ENCODE results near the gene IDH2.

DNA sequence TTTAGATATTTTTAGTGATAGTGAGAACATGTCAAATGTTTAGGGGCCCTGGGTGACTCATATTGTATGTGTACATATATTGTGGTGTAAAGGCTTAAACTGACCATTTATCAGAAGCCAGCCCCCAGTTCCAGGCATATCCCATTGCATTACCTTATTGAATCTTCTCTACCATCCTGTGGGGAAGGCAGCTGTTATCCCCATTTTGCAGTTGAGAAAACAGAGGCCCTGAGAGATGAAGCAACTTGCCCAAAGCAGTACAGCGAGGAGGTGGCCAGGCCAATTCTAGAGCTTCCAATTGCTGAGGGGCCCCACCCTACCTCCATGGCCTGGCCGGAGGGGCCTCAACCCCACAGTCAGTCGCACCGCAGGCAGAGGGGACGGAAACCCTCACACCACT is 53.2 kb downstream of the IDH2 start:
- TF ChIP-seq, protein P1, sequence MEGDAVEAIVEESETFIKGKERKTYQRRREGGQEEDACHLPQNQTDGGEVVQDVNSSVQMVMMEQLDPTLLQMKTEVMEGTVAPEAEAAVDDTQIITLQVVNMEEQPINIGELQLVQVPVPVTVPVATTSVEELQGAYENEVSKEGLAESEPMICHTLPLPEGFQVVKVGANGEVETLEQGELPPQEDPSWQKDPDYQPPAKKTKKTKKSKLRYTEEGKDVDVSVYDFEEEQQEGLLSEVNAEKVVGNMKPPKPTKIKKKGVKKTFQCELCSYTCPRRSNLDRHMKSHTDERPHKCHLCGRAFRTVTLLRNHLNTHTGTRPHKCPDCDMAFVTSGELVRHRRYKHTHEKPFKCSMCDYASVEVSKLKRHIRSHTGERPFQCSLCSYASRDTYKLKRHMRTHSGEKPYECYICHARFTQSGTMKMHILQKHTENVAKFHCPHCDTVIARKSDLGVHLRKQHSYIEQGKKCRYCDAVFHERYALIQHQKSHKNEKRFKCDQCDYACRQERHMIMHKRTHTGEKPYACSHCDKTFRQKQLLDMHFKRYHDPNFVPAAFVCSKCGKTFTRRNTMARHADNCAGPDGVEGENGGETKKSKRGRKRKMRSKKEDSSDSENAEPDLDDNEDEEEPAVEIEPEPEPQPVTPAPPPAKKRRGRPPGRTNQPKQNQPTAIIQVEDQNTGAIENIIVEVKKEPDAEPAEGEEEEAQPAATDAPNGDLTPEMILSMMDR (IDR thresholded peaks at IDR 0.05), result no peak
- no peak for TF ChIP-seq POLR2A (IDR thresholded peaks at IDR 0.05)
- TF ChIP-seq EP300 (IDR thresholded peaks at IDR 0.05; ENCODE audit: low read depth), result no peak

All from transverse colon (tissue), 3 donors.